Stomach (tissue), 4 donors: ENCODE results near the gene CAB39.

Experiments
- EP300 ChIP-seq: sonication (generic); formaldehyde crosslinking; IDR thresholded peaks from one replicate; pipeline ENCODE4 v1.6.1; 2017; ENCODE audit warnings: antibody characterized with exemption
- POLR2A ChIP-seq, 4 donors: fragments of 450-650 bp; IDR thresholded peaks; one replicate each; pipeline ENCODE4 v1.6.1; 2016; ENCODE audit warnings: antibody characterized with exemption in 4 of 4, control low read depth in 2 of 4, mild to moderate bottlenecking in 1 of 4, moderate library complexity in 1 of 4
- POLR2AphosphoS5 ChIP-seq, 3 donors: sonication (generic); formaldehyde crosslinking; IDR thresholded peaks; one replicate each; pipeline ENCODE4 v1.6.1; 2016; ENCODE audit warnings: antibody characterized with exemption in 3 of 3
- TF ChIP-seq, protein P1 (sequence below), 7 experiments: fragments of 450-650 bp in 4 of 7; fragments of 200-600 bp in 3 of 7; sonication (generic) in 3 of 7; IDR thresholded peaks; one replicate each; pipeline ENCODE4 v1.5.1; 2016 to 2019; ENCODE audit warnings: antibody characterized with exemption in 7 of 7, control low read depth in 2 of 7, mild to moderate bottlenecking in 1 of 7

DNA sequence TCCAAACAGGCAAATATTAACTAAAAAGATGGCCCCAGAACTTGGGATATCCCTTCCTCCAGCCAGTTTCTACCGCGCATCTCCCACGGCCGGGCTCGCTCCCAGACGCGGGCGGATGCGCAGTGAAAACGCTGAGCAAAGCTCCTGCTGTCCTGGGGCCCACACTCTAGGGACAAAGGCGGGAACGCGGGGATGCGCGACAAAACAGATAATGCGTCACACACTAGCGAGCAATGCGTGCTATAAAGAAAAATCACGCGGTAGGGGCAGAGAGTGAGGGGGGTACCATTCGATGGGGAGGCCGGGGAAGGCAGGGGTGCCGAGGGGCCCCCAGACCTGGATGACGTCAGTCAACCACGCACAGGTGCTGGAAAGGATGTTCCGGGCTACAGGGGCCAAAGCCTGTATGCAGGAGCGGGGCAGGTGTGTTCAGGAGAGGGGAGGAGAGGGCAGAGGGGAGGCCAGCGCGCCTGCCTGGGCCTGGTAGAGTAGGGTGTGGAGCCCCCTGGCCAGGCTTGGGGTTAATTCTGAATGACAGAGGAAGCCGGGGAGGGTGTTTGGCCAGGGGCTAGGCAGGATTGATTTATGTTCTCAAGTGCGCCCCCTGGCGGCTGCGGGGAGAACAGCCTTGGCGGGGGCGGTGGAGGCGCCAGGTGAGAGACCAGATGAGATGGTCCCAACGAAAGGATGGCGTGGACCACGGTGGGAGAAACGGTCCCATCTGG is 137.2 kb downstream of the CAB39 start:
- TF ChIP-seq, protein P1, sequence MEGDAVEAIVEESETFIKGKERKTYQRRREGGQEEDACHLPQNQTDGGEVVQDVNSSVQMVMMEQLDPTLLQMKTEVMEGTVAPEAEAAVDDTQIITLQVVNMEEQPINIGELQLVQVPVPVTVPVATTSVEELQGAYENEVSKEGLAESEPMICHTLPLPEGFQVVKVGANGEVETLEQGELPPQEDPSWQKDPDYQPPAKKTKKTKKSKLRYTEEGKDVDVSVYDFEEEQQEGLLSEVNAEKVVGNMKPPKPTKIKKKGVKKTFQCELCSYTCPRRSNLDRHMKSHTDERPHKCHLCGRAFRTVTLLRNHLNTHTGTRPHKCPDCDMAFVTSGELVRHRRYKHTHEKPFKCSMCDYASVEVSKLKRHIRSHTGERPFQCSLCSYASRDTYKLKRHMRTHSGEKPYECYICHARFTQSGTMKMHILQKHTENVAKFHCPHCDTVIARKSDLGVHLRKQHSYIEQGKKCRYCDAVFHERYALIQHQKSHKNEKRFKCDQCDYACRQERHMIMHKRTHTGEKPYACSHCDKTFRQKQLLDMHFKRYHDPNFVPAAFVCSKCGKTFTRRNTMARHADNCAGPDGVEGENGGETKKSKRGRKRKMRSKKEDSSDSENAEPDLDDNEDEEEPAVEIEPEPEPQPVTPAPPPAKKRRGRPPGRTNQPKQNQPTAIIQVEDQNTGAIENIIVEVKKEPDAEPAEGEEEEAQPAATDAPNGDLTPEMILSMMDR (IDR thresholded peaks at IDR 0.05) = peak in 5 of 7 experiments; percentile 50 to 93 (median 85)
- no peak for TF ChIP-seq POLR2A (IDR thresholded peaks at IDR 0.05)
- no peak for TF ChIP-seq POLR2AphosphoS5 (IDR thresholded peaks at IDR 0.05)
- TF ChIP-seq EP300 = no peak
